Parathyroid adenoma (tissue), 2 donors: ENCODE measurements around the gene GLB1L.
"Not testable (repeated sequence)": the region's sequence is repeated elsewhere in the genome, so short reads cannot be mapped to it uniquely, and the experiment has no call there.

ENCODE experiments used
- H2AFZ ChIP-seq: fragments of 300-600 bp; sonication (generic); one replicate; pipeline ENCODE4 v1.7.0; 2017; ENCODE audit warnings: antibody characterized with exemption, mild to moderate bottlenecking
- H3K27ac ChIP-seq: fragments of 300-600 bp; sonication (generic); one replicate; pipeline ENCODE4 v1.7.0; 2017
- H3K27me3 ChIP-seq: fragments of 300-600 bp; sonication (generic); one replicate; pipeline ENCODE4 v1.7.0; 2017; ENCODE audit warnings: low read length; ENCODE audit not compliant: control insufficient read depth, insufficient read depth
- H3K36me3 ChIP-seq: fragments of 300-600 bp; sonication (generic); one replicate; pipeline ENCODE4 v1.7.0; 2017; ENCODE audit warnings: low read length; ENCODE audit not compliant: control insufficient read depth, insufficient read depth
- H3K4me1 ChIP-seq: fragments of 300-600 bp; sonication (generic); one replicate; pipeline ENCODE4 v1.7.0; 2017; ENCODE audit warnings: control low read depth
- H3K4me2 ChIP-seq: fragments of 300-600 bp; sonication (generic); one replicate; pipeline ENCODE4 v1.7.0; 2017; ENCODE audit warnings: low read length
- H3K4me3 ChIP-seq: fragments of 300-600 bp; sonication (generic); one replicate; pipeline ENCODE4 v1.7.0; 2017; ENCODE audit warnings: low read depth, low read length
- H3K79me2 ChIP-seq: fragments of 300-600 bp; sonication (generic); one replicate; pipeline ENCODE4 v1.7.0; 2017; ENCODE audit warnings: control low read depth
- H3K9ac ChIP-seq: fragments of 300-600 bp; sonication (generic); one replicate; pipeline ENCODE4 v1.7.0; 2017; ENCODE audit warnings: mild to moderate bottlenecking
- H3K9me3 ChIP-seq: fragments of 300-600 bp; sonication (generic); one replicate; pipeline ENCODE4 v1.7.0; 2017; ENCODE audit warnings: low read length; ENCODE audit not compliant: control insufficient read depth
- TF ChIP-seq, protein P1 (sequence below): fragments of 300-600 bp; sonication (generic); IDR thresholded peaks from one replicate; pipeline ENCODE4 v1.7.0; 2017; ENCODE audit warnings: antibody characterized with exemption, mild to moderate bottlenecking
- donor health status: primary hyperparathyroidism.

Gene GLB1L

DNA sequence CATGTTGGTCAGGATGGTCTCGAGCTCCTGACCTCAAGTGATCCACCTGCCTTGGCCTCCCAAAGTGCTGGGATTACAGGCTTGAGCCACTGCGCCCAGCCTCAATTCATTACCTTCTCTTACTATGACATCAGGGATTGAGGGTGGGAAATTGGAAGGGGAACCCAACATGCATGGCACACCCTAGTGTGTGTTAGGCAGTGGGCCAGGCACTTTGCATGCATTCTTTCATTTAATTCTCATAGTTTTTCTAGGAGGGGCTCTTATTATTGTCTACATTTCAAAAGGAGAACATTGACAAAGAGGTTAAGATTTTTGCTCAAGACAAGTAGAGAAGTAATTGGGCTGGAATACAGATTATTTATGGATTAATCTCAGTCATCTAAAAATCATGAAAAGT is 23.1 kb upstream of the GLB1L start:
- H3K27ac ChIP-seq: no peak overlapping the region
- H3K4me1 ChIP-seq: no peaks in the 10 kb centered on the region

DNA sequence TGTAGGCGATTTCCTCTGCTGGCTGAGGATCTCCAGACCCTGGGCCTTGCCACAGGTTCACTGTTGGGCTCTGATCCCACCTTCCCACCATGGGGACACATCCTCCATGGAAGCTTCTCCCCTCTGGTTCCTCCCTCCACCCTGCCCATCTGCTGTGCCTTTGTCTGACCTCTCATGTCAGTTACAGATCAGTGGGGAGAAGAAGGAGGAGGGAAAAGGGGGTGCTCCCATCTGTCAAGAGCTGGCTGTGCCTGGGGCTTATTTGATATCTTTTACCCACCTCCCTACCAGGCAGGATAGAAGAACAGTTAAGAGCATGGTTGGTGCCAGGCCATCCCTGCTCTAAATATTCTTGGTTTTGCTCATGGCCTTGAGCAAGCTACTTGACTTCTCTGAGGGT is 21.6 kb upstream of the GLB1L start:
- Histone ChIP-seq H3K9me3 (no peaks in the 10 kb centered on the region), H3K9ac (no peak overlapping the region), H3K4me1 (no peaks in the 10 kb centered on the region), H2AFZ (no peak overlapping the region), H3K36me3 (no peaks in the 10 kb centered on the region), H3K79me2 (no peaks in the 10 kb centered on the region), H3K4me2 (no peak overlapping the region), H3K27ac (no peak overlapping the region), H3K4me3 (no peak overlapping the region), H3K27me3 (no peaks in the 10 kb centered on the region)
- TF ChIP-seq, protein P1, sequence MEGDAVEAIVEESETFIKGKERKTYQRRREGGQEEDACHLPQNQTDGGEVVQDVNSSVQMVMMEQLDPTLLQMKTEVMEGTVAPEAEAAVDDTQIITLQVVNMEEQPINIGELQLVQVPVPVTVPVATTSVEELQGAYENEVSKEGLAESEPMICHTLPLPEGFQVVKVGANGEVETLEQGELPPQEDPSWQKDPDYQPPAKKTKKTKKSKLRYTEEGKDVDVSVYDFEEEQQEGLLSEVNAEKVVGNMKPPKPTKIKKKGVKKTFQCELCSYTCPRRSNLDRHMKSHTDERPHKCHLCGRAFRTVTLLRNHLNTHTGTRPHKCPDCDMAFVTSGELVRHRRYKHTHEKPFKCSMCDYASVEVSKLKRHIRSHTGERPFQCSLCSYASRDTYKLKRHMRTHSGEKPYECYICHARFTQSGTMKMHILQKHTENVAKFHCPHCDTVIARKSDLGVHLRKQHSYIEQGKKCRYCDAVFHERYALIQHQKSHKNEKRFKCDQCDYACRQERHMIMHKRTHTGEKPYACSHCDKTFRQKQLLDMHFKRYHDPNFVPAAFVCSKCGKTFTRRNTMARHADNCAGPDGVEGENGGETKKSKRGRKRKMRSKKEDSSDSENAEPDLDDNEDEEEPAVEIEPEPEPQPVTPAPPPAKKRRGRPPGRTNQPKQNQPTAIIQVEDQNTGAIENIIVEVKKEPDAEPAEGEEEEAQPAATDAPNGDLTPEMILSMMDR: no peak

More for the DNA sequence above, 23.1 kb upstream of the GLB1L start:
- no peak overlapping the region for H2AFZ ChIP-seq
- H3K9me3 ChIP-seq: no peaks in the 10 kb centered on the region
- no peaks in the 10 kb centered on the region for H3K27me3 ChIP-seq
- no peaks in the 10 kb centered on the region for H3K79me2 ChIP-seq
- H3K4me3 ChIP-seq: no peak overlapping the region
- H3K4me2 ChIP-seq: no peak overlapping the region
- H3K9ac ChIP-seq: no peak overlapping the region
- TF ChIP-seq, protein P1: no peak
- H3K36me3 ChIP-seq: no peaks in the 10 kb centered on the region

DNA sequence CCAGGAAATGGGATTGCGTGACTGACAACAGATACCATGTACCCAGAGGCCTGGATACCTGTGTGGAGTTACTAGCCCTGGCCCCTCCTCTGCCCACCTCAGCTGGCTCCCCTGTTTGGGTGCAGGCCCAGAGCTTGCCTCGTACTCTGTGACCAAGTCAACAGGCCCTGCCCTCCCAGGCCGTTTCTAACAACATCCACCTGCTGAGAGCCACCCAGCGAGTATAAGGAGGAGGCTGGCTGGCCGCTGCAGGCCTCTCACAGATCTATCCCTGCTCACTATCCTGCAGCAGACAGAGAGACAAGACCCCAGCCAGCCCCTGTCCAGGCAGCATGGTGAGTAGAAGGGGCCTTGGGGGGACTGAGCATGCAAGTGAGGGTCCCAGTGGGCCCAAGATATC is 21.0 kb upstream of the GLB1L start:
- Histone ChIP-seq H3K9ac (no peak overlapping the region), H3K27me3 (no peaks in the 10 kb centered on the region), H3K4me1 (no peaks in the 10 kb centered on the region), H3K4me3 (no peak overlapping the region), H3K9me3 (no peaks in the 10 kb centered on the region), H3K4me2 (no peak overlapping the region), H2AFZ (no peak overlapping the region), H3K79me2 (no peaks in the 10 kb centered on the region), H3K27ac (no peak overlapping the region), H3K36me3 (no peaks in the 10 kb centered on the region)
- TF ChIP-seq, protein P1: no peak

DNA sequence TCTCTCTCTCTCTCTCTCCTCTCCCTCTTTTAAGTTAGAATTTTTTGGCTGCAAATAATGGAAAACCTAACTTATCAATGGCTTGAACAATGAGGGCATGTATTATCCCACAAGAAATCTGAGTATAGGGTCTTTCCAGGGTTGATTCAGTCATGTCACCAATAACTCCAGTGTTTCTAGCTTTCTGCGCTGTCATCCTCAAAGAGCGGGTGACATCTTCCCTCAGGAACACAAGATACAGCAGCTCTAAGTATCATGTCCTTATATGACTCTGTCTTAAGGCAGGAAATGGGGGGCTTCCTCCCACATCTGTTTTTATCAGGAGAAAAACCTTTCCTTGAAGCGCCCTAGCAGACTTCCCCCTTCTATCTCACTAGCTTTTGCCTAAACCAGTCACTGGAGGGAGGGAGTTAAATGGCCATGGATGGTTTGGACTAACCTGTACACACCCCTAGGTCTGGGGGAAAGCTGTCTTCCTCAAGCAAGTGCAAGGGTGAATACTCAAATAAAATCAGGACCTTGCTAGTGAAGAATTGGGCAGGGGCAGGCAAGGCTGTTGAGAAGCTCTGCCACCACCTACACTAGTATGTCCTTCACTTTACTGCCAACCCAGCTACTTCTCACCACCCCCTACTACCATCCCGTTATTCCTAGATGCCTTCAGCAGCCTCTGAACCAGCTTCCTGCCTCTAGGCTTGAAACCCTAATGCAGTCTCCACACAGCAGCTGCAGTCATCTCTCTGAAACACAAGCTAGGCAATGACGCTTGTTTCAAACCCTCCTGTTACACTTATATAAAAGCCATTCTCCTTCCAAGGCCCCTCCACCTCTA is 16.0 kb upstream of the GLB1L start:
- no peaks in the 10 kb centered on the region for H3K9me3 ChIP-seq
- no peaks in the 10 kb centered on the region for H3K36me3 ChIP-seq
- H3K4me2 ChIP-seq: no peak overlapping the region
- no peaks in the 10 kb centered on the region for H3K27me3 ChIP-seq
- no peak overlapping the region for H3K27ac ChIP-seq
- no peak overlapping the region for H3K4me3 ChIP-seq
- no peak overlapping the region for H3K9ac ChIP-seq
- TF ChIP-seq, protein P1: no peak
- H2AFZ ChIP-seq: no peak overlapping the region
- no peaks in the 10 kb centered on the region for H3K4me1 ChIP-seq
- no peaks in the 10 kb centered on the region for H3K79me2 ChIP-seq

- not testable (repeated sequence) for H3K9me3 ChIP-seq, H3K4me2 ChIP-seq, H3K4me3 ChIP-seq
Observed at GRCh38 chr2:219258942-219259341, 13.7 kb upstream of the GLB1L start.

More at GRCh38 chr2:219258942-219259341, 13.7 kb upstream of the GLB1L start:
- not testable (repeated sequence) for H3K36me3 ChIP-seq, H3K27ac ChIP-seq, H3K27me3 ChIP-seq, H3K9ac ChIP-seq, H3K79me2 ChIP-seq, H2AFZ ChIP-seq
- H3K4me1 ChIP-seq: peaks cover 11% of the 10 kb centered on the region
